K562 (cell line): ENCODE measurements around the gene TXLNG. TPM values are rescaled to one million over a fixed set of nuclear protein-coding genes. Genes with fewer than 3 reads are reported as not detected.
A peak's percentile ranks its signal among the peaks of the same experiment; 100 is the strongest.

ENCODE experiments used
- ATAC-seq: fragments of 200-7000 bp; cut with Tn5 transposase; 3 replicates; pipeline ENCODE4 v1.9.1; 2020; ENCODE audit warnings: moderate library complexity
- BruUV-seq: library from RNA; stranded (reverse); fragments of 400-500 nt; replicated peaks from 2 replicates; lab custom pipeline; 2021; lab: Mats Ljungman, UMichigan
- CTCF ChIA-PET: fragments of 300-600 bp; formaldehyde crosslinking; extraction: SDS; loops from one replicate; lab custom pipeline; 2021; ENCODE audit warnings: low intra/inter-chr PET ratio; lab: Yijun Ruan, JAX
- POLR2A ChIA-PET: fragments of 300-600, 350-650 bp; sonication (Branson Sonifier 250); formaldehyde crosslinking; extraction: SDS; loops from one replicate; lab custom pipeline; 2021; ENCODE audit warnings: antibody characterized with exemption, inconsistent platforms; lab: Yijun Ruan, JAX
- DNase-seq, 4 experiments: peaks; one replicate each; pipeline versions ENCODE4 v3.0.0 to v3.0.0-alpha.2; 2011 to 2018; ENCODE audit warnings: low spot score in 3 of 4, mixed read lengths in 3 of 4; ENCODE audit errors: extremely low read depth in 1 of 4
- FAIRE-seq: peaks from 2 replicates; lab custom pipeline; 2011; peaks lifted over from hg19 to GRCh38; lab: Jason Lieb, UNC
- H2AFZ ChIP-seq: 2 replicates; pipeline ENCODE4 v1.6.0; 2011; ENCODE audit warnings: low read depth, low read length, control low read depth, inconsistent platforms
- H3K27ac ChIP-seq: fragments of 200-600 bp; 3 replicates; pipeline ENCODE4 v1.8.0; 2011; ENCODE audit warnings: low read depth, mild to moderate bottlenecking, control low read depth, inconsistent platforms, low read length, moderate library complexity, mixed read lengths; ENCODE audit errors: extremely low read depth
- H3K27me3 ChIP-seq, 2 experiments: fragments of 300-600 bp in 1 of 2; 2 replicates in 1 of 2; 3 replicates in 1 of 2; pipeline versions ENCODE4 v1.6.0 to v1.8.0; 2011; ENCODE audit warnings: inconsistent platforms in 2 of 2, low read length in 2 of 2, mild to moderate bottlenecking in 1 of 2, mixed read lengths in 1 of 2, moderate library complexity in 1 of 2; ENCODE audit not compliant: control insufficient read depth in 2 of 2, insufficient read depth in 2 of 2
- H3K36me3 ChIP-seq: fragments of 300-600 bp; 3 replicates; pipeline ENCODE4 v1.8.0; 2011; ENCODE audit warnings: mild to moderate bottlenecking, low read length, inconsistent platforms; ENCODE audit not compliant: control insufficient read depth, insufficient read depth
- H3K4me1 ChIP-seq, 2 experiments: fragments of 200-600 bp in 1 of 2; replicated peaks in 1 of 2; 2 replicates in 1 of 2; 3 replicates in 1 of 2; pipeline versions ENCODE4 v1.5.1 to v1.8.0; 2011; ENCODE audit warnings: inconsistent platforms in 2 of 2, low read length in 2 of 2, mild to moderate bottlenecking in 1 of 2, mixed read lengths in 1 of 2, moderate library complexity in 1 of 2; ENCODE audit not compliant: control insufficient read depth in 2 of 2, insufficient read depth in 2 of 2
- H3K4me2 ChIP-seq: 2 replicates; pipeline ENCODE4 v1.6.1; 2011; ENCODE audit warnings: low read length, control low read depth, inconsistent platforms, mixed read lengths; ENCODE audit not compliant: insufficient read depth
- H3K4me3 ChIP-seq: fragments of 200-600 bp; sonication (generic), shearing (Covaris generic); 2 replicates; pipeline ENCODE4 v1.5.1; 2016; ENCODE audit warnings: control low read depth, inconsistent platforms
- H3K79me2 ChIP-seq: fragments of 200-600 bp; 3 replicates; pipeline ENCODE4 v1.8.0; 2011; ENCODE audit warnings: low read length, inconsistent platforms; ENCODE audit not compliant: control insufficient read depth, insufficient read depth
- H3K9ac ChIP-seq, 2 experiments: 2 replicates each; pipeline versions ENCODE4 v1.6.0 to v1.6.1; 2011; ENCODE audit warnings: low read depth in 2 of 2, low read length in 2 of 2, control low read depth in 1 of 2, inconsistent platforms in 1 of 2, mild to moderate bottlenecking in 1 of 2, mixed read lengths in 1 of 2; ENCODE audit not compliant: insufficient read depth in 1 of 2
- H3K9me1 ChIP-seq: one replicate; pipeline ENCODE4 v1.6.0; 2011; ENCODE audit warnings: inconsistent platforms, mild to moderate bottlenecking, low read length, moderate library complexity; ENCODE audit not compliant: control insufficient read depth, insufficient read depth
- H3K9me3 ChIP-seq: replicated peaks from 2 replicates; pipeline ENCODE4 v1.5.1; 2011; ENCODE audit warnings: low read depth, low read length, inconsistent platforms; ENCODE audit not compliant: control insufficient read depth, insufficient read depth
- H4K20me1 ChIP-seq: replicated peaks from 2 replicates; pipeline ENCODE4 v1.6.1; 2011; ENCODE audit warnings: low read length, inconsistent platforms, mixed read lengths; ENCODE audit not compliant: control insufficient read depth, insufficient read depth
- EP400 ChIP-seq: fragments of 450-650 bp; IDR thresholded peaks from 2 replicates; pipeline ENCODE4 v1.6.1; 2017; ENCODE audit warnings: antibody characterized with exemption, mild to moderate bottlenecking, moderate library complexity
- NFXL1 ChIP-seq: fragments of 450-650 bp; formaldehyde crosslinking; IDR thresholded peaks from 2 replicates; pipeline ENCODE4 v1.4.0; 2021; ENCODE audit warnings: mild to moderate bottlenecking
- NR2C1 ChIP-seq, 2 experiments: fragments of 450-650 bp; IDR thresholded peaks; 2 replicates each; pipeline ENCODE4 v1.6.1; 2017; ENCODE audit warnings: mild to moderate bottlenecking in 2 of 2, antibody characterized with exemption in 1 of 2, inconsistent platforms in 1 of 2, missing compliant biosample characterization in 1 of 2, missing genetic modification characterization in 1 of 2
- OTX1 ChIP-seq: fragments of 450-650 bp; formaldehyde crosslinking; IDR thresholded peaks from 2 replicates; pipeline ENCODE4 v1.4.0; 2022; ENCODE audit warnings: mild to moderate bottlenecking
- SMARCE1 ChIP-seq: fragments of 450-650 bp; IDR thresholded peaks from 2 replicates; pipeline ENCODE4 v1.7.1; 2016; ENCODE audit warnings: mild to moderate bottlenecking
- ZNF12 ChIP-seq: sonication (generic); formaldehyde crosslinking; IDR thresholded peaks from 2 replicates; pipeline ENCODE4 v1.4.0; 2020; ENCODE audit warnings: mild to moderate bottlenecking, missing genetic modification reagents
- in situ Hi-C: fragments of 300-500 bp; cut with MboI; formaldehyde crosslinking; loops from 4 replicates; pipeline ENCODE4 v1.15.0; 2018; ENCODE audit warnings: inconsistent platforms, mixed read lengths
- intact Hi-C: fragments of 100-400 bp; cut with micrococcal nuclease; formaldehyde crosslinking; loops from 2 replicates; pipeline ENCODE4 v1.14.2; 2022
- polyA plus RNA-seq, 8 experiments: library from polyadenylated mRNA; depleted of rRNA in 4 of 8; stranded (reverse) in 5 of 8; unstranded in 3 of 8; fragments of >200 nt; fragmentation: Nextera tagmentation in 2 of 8; fragmentation: Illumina TruSeq in 1 of 8; extraction: Ambion mirVana in 2 of 8; extraction: Trizol in 1 of 8; gene quantifications; 2 replicates each; pipeline versions ENCODE4 v1.2.1 to v1.2.3, GENCODE V29; 2011 to 2014; ENCODE audit warnings: inconsistent platforms in 1 of 8, missing spikeins in 1 of 8
- total RNA-seq, 7 experiments: library from RNA; depleted of rRNA in 6 of 7; stranded (reverse); fragments of >200 nt in 6 of 7; fragmentation: Illumina TruSeq in 2 of 7; extraction: Trizol in 2 of 7; gene quantifications; 2 replicates each; pipeline versions ENCODE4 v1.2.1 to v1.2.3, GENCODE V29; 2011 to 2021; ENCODE audit warnings: low replicate concordance in 1 of 7

TXLNG gene
- total and polyA plus RNA-seq, 9 of the 15 experiments (the other 6 are each of a cell fraction or from before 2014, with no cell fraction given), result 13.1 to 47.0 (median 31.6) TPM

- TF ChIP-seq EP400 (peak; percentile 31; the same call in 1 of the 2 replicates), SMARCE1 (peak; percentile 74)
These were observed 69.8 kb downstream of the TXLNG start (continued) for GRCh38 chrX:16856076-16856404.

GRCh38 chrX:16856744-16857143 lies 70.5 kb downstream of the TXLNG start:
- Histone ChIP-seq H4K20me1 (no peaks in the 10 kb centered on the region), H3K9me1 (no peaks in the 10 kb centered on the region), H3K36me3 (peaks cover 93% of the 10 kb centered on the region), H3K4me2 (no peak overlapping the region), H3K4me1 (no peaks in the 10 kb centered on the region; a peak in 1 of 5 replicates), H3K4me3 (no peak overlapping the region), H3K27me3 (no peaks in the 10 kb centered on the region), H2AFZ (no peak overlapping the region), H3K9me3 (no peaks in the 10 kb centered on the region), H3K27ac (peak overlapping the region; percentile 3; the same call in 1 of the 3 replicates), H3K79me2 (peaks cover 56% of the 10 kb centered on the region), H3K9ac (no peak overlapping the region)
- POLR2A ChIA-PET, result no interaction called here
- BruUV-seq, result no TSS peak
- intact Hi-C loops (no loop called here), in situ Hi-C loops (no loop called here)
- DNase-seq (no peak), FAIRE-seq (no peak), ATAC-seq (no peak)
- CTCF ChIA-PET, result no interaction called here
- TF ChIP-seq ZNF12 (CRISPR knock-in tag) (no peak), NR2C1 (IDR thresholded peaks at IDR 0.05) (no peak), NR2C1 (tag; IDR thresholded peaks at IDR 0.05) (no peak), OTX1 (CRISPR knock-in tag) (no peak), NFXL1 (CRISPR knock-in tag) (no peak)
